HEK293 (cell line): ENCODE data around the gene KIAA1328.

Experiments
- ZBTB7A ChIP-seq: fragments of 450-650 bp; formaldehyde crosslinking; IDR thresholded peaks from 2 replicates; pipeline ENCODE4 v1.5.1; 2016; ENCODE audit warnings: low read depth, missing biosample characterization, missing genetic modification characterization
- ZNF23 ChIP-seq: fragments of 450-650 bp; formaldehyde crosslinking; IDR thresholded peaks from 2 replicates; pipeline ENCODE4 v1.5.1; 2016; ENCODE audit warnings: missing biosample characterization, missing genetic modification characterization, borderline replicate concordance
- ZNF324 ChIP-seq: fragments of 450-650 bp; formaldehyde crosslinking; IDR thresholded peaks from 2 replicates; pipeline ENCODE4 v1.5.1; 2016; ENCODE audit warnings: missing biosample characterization, missing genetic modification characterization
- ZNF560 ChIP-seq: fragments of 450-650 bp; formaldehyde crosslinking; IDR thresholded peaks from 2 replicates; pipeline ENCODE4 v1.5.1; 2017; ENCODE audit warnings: missing biosample characterization, missing genetic modification characterization, borderline replicate concordance
- ZNF785 ChIP-seq: fragments of 450-650 bp; formaldehyde crosslinking; IDR thresholded peaks from 2 replicates; pipeline ENCODE4 v1.5.1; 2016; ENCODE audit warnings: missing biosample characterization, missing genetic modification characterization
- ZSCAN16 ChIP-seq: fragments of 450-650 bp; formaldehyde crosslinking; IDR thresholded peaks from 2 replicates; pipeline ENCODE4 v1.5.1; 2016; ENCODE audit warnings: missing biosample characterization, missing genetic modification characterization
- TF ChIP-seq, protein P1 (sequence below): fragments of 450-650 bp; formaldehyde crosslinking; IDR thresholded peaks from 2 replicates; pipeline ENCODE4 v1.5.1; 2016; ENCODE audit warnings: missing biosample characterization, missing genetic modification characterization
- TF ChIP-seq, protein P2 (sequence below): fragments of 450-650 bp; formaldehyde crosslinking; IDR thresholded peaks from 2 replicates; pipeline ENCODE4 v1.5.1; 2016; ENCODE audit warnings: missing biosample characterization, missing genetic modification characterization
- TF ChIP-seq, protein P3 (sequence below): fragments of 450-650 bp; formaldehyde crosslinking; IDR thresholded peaks from 2 replicates; pipeline ENCODE4 v1.5.1; 2016; ENCODE audit warnings: missing biosample characterization, missing genetic modification characterization
- TF ChIP-seq, protein P4 (sequence below): fragments of 450-650 bp; formaldehyde crosslinking; IDR thresholded peaks from 2 replicates; pipeline ENCODE4 v1.5.1; 2017; ENCODE audit warnings: missing biosample characterization, mild to moderate bottlenecking, missing genetic modification characterization, moderate library complexity
- TF ChIP-seq, protein P5 (sequence below): fragments of 450-650 bp; formaldehyde crosslinking; IDR thresholded peaks from 2 replicates; pipeline ENCODE4 v1.5.1; 2016; ENCODE audit warnings: missing biosample characterization, missing genetic modification characterization, borderline replicate concordance
- TF ChIP-seq, protein P6 (sequence below): sonication (generic); formaldehyde crosslinking; IDR thresholded peaks from 2 replicates; pipeline ENCODE4 v1.8.1; 2022; ENCODE audit warnings: mild to moderate bottlenecking, moderate library complexity, missing genetic modification reagents
- TF ChIP-seq, protein P7 (sequence below): fragments of 450-650 bp; formaldehyde crosslinking; IDR thresholded peaks from 2 replicates; pipeline ENCODE4 v1.5.1; 2016; ENCODE audit warnings: missing biosample characterization, missing genetic modification characterization, low read depth

DNA sequence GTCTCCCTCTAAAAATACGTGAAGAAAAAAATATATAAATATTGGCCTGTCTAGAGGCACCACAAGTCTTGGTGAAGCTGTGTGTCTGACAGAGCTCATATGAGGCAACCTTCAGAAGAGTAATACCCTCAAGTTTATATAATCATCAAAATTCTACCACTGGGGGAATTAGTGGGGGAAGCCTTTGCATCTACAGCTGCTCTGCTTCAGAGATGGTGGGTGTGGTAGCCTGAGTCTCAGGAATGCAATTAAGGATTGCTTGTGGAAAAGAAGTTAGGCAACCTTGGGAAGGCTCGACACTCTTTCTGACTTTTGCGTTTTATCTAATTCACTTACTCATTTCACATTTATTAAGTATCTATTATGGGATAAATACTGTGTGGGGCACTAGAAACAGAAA, 17.5 kb upstream of the KIAA1328 start:
- TF ChIP-seq ZSCAN16 (tag by site-specific recombination) (no peak), ZNF324 (tag by site-specific recombination) (no peak), ZBTB7A (tag by site-specific recombination) (no peak), ZNF785 (tag by site-specific recombination) (no peak), ZNF23 (tag by site-specific recombination) (no peak), ZNF560 (tag by site-specific recombination) (no peak)
- TF ChIP-seq, protein P1, sequence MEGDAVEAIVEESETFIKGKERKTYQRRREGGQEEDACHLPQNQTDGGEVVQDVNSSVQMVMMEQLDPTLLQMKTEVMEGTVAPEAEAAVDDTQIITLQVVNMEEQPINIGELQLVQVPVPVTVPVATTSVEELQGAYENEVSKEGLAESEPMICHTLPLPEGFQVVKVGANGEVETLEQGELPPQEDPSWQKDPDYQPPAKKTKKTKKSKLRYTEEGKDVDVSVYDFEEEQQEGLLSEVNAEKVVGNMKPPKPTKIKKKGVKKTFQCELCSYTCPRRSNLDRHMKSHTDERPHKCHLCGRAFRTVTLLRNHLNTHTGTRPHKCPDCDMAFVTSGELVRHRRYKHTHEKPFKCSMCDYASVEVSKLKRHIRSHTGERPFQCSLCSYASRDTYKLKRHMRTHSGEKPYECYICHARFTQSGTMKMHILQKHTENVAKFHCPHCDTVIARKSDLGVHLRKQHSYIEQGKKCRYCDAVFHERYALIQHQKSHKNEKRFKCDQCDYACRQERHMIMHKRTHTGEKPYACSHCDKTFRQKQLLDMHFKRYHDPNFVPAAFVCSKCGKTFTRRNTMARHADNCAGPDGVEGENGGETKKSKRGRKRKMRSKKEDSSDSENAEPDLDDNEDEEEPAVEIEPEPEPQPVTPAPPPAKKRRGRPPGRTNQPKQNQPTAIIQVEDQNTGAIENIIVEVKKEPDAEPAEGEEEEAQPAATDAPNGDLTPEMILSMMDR (tag by site-specific recombination) = no peak
- TF ChIP-seq, protein P2, sequence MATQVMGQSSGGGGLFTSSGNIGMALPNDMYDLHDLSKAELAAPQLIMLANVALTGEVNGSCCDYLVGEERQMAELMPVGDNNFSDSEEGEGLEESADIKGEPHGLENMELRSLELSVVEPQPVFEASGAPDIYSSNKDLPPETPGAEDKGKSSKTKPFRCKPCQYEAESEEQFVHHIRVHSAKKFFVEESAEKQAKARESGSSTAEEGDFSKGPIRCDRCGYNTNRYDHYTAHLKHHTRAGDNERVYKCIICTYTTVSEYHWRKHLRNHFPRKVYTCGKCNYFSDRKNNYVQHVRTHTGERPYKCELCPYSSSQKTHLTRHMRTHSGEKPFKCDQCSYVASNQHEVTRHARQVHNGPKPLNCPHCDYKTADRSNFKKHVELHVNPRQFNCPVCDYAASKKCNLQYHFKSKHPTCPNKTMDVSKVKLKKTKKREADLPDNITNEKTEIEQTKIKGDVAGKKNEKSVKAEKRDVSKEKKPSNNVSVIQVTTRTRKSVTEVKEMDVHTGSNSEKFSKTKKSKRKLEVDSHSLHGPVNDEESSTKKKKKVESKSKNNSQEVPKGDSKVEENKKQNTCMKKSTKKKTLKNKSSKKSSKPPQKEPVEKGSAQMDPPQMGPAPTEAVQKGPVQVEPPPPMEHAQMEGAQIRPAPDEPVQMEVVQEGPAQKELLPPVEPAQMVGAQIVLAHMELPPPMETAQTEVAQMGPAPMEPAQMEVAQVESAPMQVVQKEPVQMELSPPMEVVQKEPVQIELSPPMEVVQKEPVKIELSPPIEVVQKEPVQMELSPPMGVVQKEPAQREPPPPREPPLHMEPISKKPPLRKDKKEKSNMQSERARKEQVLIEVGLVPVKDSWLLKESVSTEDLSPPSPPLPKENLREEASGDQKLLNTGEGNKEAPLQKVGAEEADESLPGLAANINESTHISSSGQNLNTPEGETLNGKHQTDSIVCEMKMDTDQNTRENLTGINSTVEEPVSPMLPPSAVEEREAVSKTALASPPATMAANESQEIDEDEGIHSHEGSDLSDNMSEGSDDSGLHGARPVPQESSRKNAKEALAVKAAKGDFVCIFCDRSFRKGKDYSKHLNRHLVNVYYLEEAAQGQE (tag by site-specific recombination) = no peak
- TF ChIP-seq, protein P3, sequence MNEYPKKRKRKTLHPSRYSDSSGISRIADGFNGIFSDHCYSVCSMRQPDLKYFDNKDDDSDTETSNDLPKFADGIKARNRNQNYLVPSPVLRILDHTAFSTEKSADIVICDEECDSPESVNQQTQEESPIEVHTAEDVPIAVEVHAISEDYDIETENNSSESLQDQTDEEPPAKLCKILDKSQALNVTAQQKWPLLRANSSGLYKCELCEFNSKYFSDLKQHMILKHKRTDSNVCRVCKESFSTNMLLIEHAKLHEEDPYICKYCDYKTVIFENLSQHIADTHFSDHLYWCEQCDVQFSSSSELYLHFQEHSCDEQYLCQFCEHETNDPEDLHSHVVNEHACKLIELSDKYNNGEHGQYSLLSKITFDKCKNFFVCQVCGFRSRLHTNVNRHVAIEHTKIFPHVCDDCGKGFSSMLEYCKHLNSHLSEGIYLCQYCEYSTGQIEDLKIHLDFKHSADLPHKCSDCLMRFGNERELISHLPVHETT = no peak
- TF ChIP-seq, protein P4, sequence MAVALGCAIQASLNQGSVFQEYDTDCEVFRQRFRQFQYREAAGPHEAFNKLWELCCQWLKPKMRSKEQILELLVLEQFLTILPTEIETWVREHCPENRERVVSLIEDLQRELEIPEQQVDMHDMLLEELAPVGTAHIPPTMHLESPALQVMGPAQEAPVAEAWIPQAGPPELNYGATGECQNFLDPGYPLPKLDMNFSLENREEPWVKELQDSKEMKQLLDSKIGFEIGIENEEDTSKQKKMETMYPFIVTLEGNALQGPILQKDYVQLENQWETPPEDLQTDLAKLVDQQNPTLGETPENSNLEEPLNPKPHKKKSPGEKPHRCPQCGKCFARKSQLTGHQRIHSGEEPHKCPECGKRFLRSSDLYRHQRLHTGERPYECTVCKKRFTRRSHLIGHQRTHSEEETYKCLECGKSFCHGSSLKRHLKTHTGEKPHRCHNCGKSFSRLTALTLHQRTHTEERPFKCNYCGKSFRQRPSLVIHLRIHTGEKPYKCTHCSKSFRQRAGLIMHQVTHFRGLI (tag by site-specific recombination) = no peak
- TF ChIP-seq, protein P5, sequence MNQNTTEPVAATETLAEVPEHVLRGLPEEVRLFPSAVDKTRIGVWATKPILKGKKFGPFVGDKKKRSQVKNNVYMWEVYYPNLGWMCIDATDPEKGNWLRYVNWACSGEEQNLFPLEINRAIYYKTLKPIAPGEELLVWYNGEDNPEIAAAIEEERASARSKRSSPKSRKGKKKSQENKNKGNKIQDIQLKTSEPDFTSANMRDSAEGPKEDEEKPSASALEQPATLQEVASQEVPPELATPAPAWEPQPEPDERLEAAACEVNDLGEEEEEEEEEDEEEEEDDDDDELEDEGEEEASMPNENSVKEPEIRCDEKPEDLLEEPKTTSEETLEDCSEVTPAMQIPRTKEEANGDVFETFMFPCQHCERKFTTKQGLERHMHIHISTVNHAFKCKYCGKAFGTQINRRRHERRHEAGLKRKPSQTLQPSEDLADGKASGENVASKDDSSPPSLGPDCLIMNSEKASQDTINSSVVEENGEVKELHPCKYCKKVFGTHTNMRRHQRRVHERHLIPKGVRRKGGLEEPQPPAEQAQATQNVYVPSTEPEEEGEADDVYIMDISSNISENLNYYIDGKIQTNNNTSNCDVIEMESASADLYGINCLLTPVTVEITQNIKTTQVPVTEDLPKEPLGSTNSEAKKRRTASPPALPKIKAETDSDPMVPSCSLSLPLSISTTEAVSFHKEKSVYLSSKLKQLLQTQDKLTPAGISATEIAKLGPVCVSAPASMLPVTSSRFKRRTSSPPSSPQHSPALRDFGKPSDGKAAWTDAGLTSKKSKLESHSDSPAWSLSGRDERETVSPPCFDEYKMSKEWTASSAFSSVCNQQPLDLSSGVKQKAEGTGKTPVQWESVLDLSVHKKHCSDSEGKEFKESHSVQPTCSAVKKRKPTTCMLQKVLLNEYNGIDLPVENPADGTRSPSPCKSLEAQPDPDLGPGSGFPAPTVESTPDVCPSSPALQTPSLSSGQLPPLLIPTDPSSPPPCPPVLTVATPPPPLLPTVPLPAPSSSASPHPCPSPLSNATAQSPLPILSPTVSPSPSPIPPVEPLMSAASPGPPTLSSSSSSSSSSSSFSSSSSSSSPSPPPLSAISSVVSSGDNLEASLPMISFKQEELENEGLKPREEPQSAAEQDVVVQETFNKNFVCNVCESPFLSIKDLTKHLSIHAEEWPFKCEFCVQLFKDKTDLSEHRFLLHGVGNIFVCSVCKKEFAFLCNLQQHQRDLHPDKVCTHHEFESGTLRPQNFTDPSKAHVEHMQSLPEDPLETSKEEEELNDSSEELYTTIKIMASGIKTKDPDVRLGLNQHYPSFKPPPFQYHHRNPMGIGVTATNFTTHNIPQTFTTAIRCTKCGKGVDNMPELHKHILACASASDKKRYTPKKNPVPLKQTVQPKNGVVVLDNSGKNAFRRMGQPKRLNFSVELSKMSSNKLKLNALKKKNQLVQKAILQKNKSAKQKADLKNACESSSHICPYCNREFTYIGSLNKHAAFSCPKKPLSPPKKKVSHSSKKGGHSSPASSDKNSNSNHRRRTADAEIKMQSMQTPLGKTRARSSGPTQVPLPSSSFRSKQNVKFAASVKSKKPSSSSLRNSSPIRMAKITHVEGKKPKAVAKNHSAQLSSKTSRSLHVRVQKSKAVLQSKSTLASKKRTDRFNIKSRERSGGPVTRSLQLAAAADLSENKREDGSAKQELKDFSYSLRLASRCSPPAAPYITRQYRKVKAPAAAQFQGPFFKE (tag by site-specific recombination) = no peak
- TF ChIP-seq, protein P6, sequence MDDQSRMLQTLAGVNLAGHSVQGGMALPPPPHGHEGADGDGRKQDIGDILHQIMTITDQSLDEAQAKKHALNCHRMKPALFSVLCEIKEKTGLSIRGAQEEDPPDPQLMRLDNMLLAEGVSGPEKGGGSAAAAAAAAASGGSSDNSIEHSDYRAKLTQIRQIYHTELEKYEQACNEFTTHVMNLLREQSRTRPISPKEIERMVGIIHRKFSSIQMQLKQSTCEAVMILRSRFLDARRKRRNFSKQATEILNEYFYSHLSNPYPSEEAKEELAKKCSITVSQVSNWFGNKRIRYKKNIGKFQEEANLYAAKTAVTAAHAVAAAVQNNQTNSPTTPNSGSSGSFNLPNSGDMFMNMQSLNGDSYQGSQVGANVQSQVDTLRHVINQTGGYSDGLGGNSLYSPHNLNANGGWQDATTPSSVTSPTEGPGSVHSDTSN (CRISPR knock-in tag) = no peak
- TF ChIP-seq, protein P7, sequence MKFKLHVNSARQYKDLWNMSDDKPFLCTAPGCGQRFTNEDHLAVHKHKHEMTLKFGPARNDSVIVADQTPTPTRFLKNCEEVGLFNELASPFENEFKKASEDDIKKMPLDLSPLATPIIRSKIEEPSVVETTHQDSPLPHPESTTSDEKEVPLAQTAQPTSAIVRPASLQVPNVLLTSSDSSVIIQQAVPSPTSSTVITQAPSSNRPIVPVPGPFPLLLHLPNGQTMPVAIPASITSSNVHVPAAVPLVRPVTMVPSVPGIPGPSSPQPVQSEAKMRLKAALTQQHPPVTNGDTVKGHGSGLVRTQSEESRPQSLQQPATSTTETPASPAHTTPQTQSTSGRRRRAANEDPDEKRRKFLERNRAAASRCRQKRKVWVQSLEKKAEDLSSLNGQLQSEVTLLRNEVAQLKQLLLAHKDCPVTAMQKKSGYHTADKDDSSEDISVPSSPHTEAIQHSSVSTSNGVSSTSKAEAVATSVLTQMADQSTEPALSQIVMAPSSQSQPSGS = no peak
